Measurements from ENCODE around the gene DDX24.

GRCh38 chr14:94045563-94046345 lies 35.2 kb downstream of the DDX24 start:
- TF ChIP-seq, protein P1, sequence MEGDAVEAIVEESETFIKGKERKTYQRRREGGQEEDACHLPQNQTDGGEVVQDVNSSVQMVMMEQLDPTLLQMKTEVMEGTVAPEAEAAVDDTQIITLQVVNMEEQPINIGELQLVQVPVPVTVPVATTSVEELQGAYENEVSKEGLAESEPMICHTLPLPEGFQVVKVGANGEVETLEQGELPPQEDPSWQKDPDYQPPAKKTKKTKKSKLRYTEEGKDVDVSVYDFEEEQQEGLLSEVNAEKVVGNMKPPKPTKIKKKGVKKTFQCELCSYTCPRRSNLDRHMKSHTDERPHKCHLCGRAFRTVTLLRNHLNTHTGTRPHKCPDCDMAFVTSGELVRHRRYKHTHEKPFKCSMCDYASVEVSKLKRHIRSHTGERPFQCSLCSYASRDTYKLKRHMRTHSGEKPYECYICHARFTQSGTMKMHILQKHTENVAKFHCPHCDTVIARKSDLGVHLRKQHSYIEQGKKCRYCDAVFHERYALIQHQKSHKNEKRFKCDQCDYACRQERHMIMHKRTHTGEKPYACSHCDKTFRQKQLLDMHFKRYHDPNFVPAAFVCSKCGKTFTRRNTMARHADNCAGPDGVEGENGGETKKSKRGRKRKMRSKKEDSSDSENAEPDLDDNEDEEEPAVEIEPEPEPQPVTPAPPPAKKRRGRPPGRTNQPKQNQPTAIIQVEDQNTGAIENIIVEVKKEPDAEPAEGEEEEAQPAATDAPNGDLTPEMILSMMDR (conservative IDR thresholded peaks at IDR 0.05 in 1 of 2, IDR thresholded peaks at IDR 0.05 in 1 of 2; ENCODE audit: extremely low read depth in 1 of 2, insufficient read depth in 1 of 2, low read depth in 1 of 2, low read length in 2 of 2): no peak
- no peak for TF ChIP-seq EZH2 (IDR thresholded peaks at IDR 0.05; ENCODE audit: borderline replicate concordance, low read length)
